K562 (cell line): ENCODE data around the gene TRMT10A. TPM values are rescaled to one million over a fixed set of nuclear protein-coding genes. Genes with fewer than 3 reads are reported as not detected.

ENCODE experiments used
- ATF7 ChIP-seq: fragments of 450-650 bp; IDR thresholded peaks from 2 replicates; pipeline ENCODE4 v1.7.1; 2014; ENCODE audit warnings: mild to moderate bottlenecking, moderate library complexity
- ELF2 ChIP-seq: fragments of 250-450 bp; sonication (Bioruptor Pico); IDR thresholded peaks from 2 replicates; pipeline ENCODE4 v1.5.0; 2021; ENCODE audit warnings: mild to moderate bottlenecking
- ETS1 ChIP-seq: conservative IDR thresholded peaks from 2 replicates; pipeline ENCODE4 v1.6.1; 2011; ENCODE audit warnings: low read depth, mild to moderate bottlenecking, low read length; ENCODE audit not compliant: control insufficient read depth
- FOXA1 ChIP-seq: fragments of 450-650 bp; IDR thresholded peaks from 2 replicates; pipeline ENCODE4 v1.6.1; 2016; ENCODE audit warnings: mild to moderate bottlenecking, borderline replicate concordance
- HDAC1 ChIP-seq, 2 experiments: fragments of 450-650 bp; IDR thresholded peaks; 2 replicates each; pipeline ENCODE4 v1.6.1; 2016 to 2017; ENCODE audit warnings: inconsistent platforms in 1 of 2, mild to moderate bottlenecking in 1 of 2, moderate library complexity in 1 of 2
- HNRNPK ChIP-seq: fragments of 200-400 bp; formaldehyde crosslinking; IDR thresholded peaks from one replicate; pipeline ENCODE4 v1.6.1; 2018; ENCODE audit warnings: mild to moderate bottlenecking, low read depth, low read length; ENCODE audit not compliant: poor library complexity, severe bottlenecking
- JUND ChIP-seq, 2 experiments: IDR thresholded peaks; 2 replicates in 1 of 2; 3 replicates in 1 of 2; pipeline ENCODE4 v1.6.1; 2011; ENCODE audit warnings: borderline replicate concordance in 2 of 2, low read depth in 2 of 2, low read length in 2 of 2, improper control_type of control experiment in 1 of 2, missing biosample characterization in 1 of 2, missing genetic modification characterization in 1 of 2, missing genetic modification reagents in 1 of 2
- KHSRP ChIP-seq: fragments of 450-650 bp; IDR thresholded peaks from 2 replicates; pipeline ENCODE4 v1.6.1; 2017
- KLF6 ChIP-seq: fragments of 250-450 bp; sonication (Bioruptor Pico); IDR thresholded peaks from 2 replicates; pipeline ENCODE4 v1.4.0; 2020; ENCODE audit warnings: mild to moderate bottlenecking, moderate library complexity, borderline replicate concordance
- MNT ChIP-seq, 2 experiments: fragments of 450-650 bp; conservative IDR thresholded peaks; 2 replicates each; pipeline ENCODE4 v1.6.1; 2017; ENCODE audit warnings: mild to moderate bottlenecking in 2 of 2, moderate library complexity in 2 of 2
- NCOA1 ChIP-seq: fragments of 450-650 bp; IDR thresholded peaks from 2 replicates; pipeline ENCODE4 v1.6.1; 2016; ENCODE audit warnings: low read depth
- NCOA6 ChIP-seq: fragments of 450-650 bp; IDR thresholded peaks from 2 replicates; pipeline ENCODE4 v1.6.1; 2017; ENCODE audit warnings: mild to moderate bottlenecking
- PHF8 ChIP-seq: fragments of 200-600 bp; sonication (generic); IDR thresholded peaks from 2 replicates; pipeline ENCODE4 v1.6.1; 2012; ENCODE audit warnings: mixed run types, mild to moderate bottlenecking, inconsistent platforms, low read length, moderate library complexity, borderline replicate concordance
- POLR2AphosphoS2 ChIP-seq: IDR thresholded peaks from 2 replicates; pipeline ENCODE4 v1.6.1; 2012; ENCODE audit warnings: low read length, improper control_type of control experiment
- RCOR1 ChIP-seq, 2 experiments: IDR thresholded peaks; 2 replicates each; pipeline ENCODE4 v1.6.1; 2012; ENCODE audit warnings: low read depth in 2 of 2, low read length in 2 of 2, borderline replicate concordance in 1 of 2, improper control_type of control experiment in 1 of 2
- SAP30 ChIP-seq: fragments of 200-600 bp; sonication (generic); IDR thresholded peaks from 2 replicates; pipeline ENCODE4 v1.6.1; 2012; ENCODE audit warnings: borderline replicate concordance, low read depth, mild to moderate bottlenecking, moderate library complexity, low read length, control low read depth, inconsistent platforms; ENCODE audit not compliant: insufficient read depth, poor library complexity, severe bottlenecking
- SMARCE1 ChIP-seq: fragments of 450-650 bp; IDR thresholded peaks from 2 replicates; pipeline ENCODE4 v1.7.1; 2016; ENCODE audit warnings: mild to moderate bottlenecking
- SOX6 ChIP-seq: fragments of 450-650 bp; IDR thresholded peaks from 2 replicates; pipeline ENCODE4 v1.6.1; 2014; ENCODE audit warnings: mild to moderate bottlenecking
- SRF ChIP-seq, 2 experiments: fragments of 250-450, 450-650 bp in 1 of 2; sonication (Bioruptor Pico) in 1 of 2; sonication (generic) in 1 of 2; formaldehyde crosslinking; IDR thresholded peaks; 2 replicates each; pipeline versions ENCODE4 v1.5.0 to v1.5.1; 2020 to 2022; ENCODE audit warnings: mild to moderate bottlenecking in 1 of 2, missing genetic modification reagents in 1 of 2
- VEZF1 ChIP-seq: fragments of 200-800 bp; sonication (Bioruptor generic); IDR thresholded peaks from 2 replicates; pipeline ENCODE4 v1.6.1; 2017; ENCODE audit warnings: missing genetic modification characterization, missing compliant biosample characterization
- ZNF511 ChIP-seq: sonication (generic); formaldehyde crosslinking; IDR thresholded peaks from 2 replicates; pipeline ENCODE4 v1.8.0; 2022; ENCODE audit warnings: mild to moderate bottlenecking, missing genetic modification reagents
- polyA plus RNA-seq, 8 experiments: library from polyadenylated mRNA; depleted of rRNA in 4 of 8; stranded (reverse) in 5 of 8; unstranded in 3 of 8; fragments of >200 nt; fragmentation: Nextera tagmentation in 2 of 8; fragmentation: Illumina TruSeq in 1 of 8; extraction: Ambion mirVana in 2 of 8; extraction: Trizol in 1 of 8; gene quantifications; 2 replicates each; pipeline versions ENCODE4 v1.2.1 to v1.2.3, GENCODE V29; 2011 to 2014; ENCODE audit warnings: inconsistent platforms in 1 of 8, missing spikeins in 1 of 8
- total RNA-seq, 7 experiments: library from RNA; depleted of rRNA in 6 of 7; stranded (reverse); fragments of >200 nt in 6 of 7; fragmentation: Illumina TruSeq in 2 of 7; extraction: Trizol in 2 of 7; gene quantifications; 2 replicates each; pipeline versions ENCODE4 v1.2.1 to v1.2.3, GENCODE V29; 2011 to 2021; ENCODE audit warnings: low replicate concordance in 1 of 7

TRMT10A gene
- total and polyA plus RNA-seq, 9 of the 15 experiments (the other 6 are each of a cell fraction or from before 2014, with no cell fraction given): 6.5 to 16.1 (median 12.7) TPM

- TF ChIP-seq HNRNPK (no peak), MNT (conservative IDR thresholded peaks at IDR 0.05) (peak; percentile 82 to 89), JUND (IDR thresholded peaks at IDR 0.05; ENCODE audit: borderline replicate concordance, low read depth, low read length) (peak; percentile 65), JUND (tag; IDR thresholded peaks at IDR 0.05; ENCODE audit: borderline replicate concordance, low read depth, low read length) (peak; percentile 54; the same call in 1 of the 3 replicates), ETS1 (peak; percentile 63), SOX6 (0 out of 2 replicates have a peak, but pooled peaks have one; percentile 19), SMARCE1 (no peak), FOXA1 (no peak), ATF7 (peak; percentile 97), ELF2 (peak; percentile 82; the same call in 1 of the 2 replicates), RCOR1 (IDR thresholded peaks at IDR 0.05; ENCODE audit: borderline replicate concordance in 1 of 2, low read depth in 2 of 2, low read length in 2 of 2) (0 out of 4 replicates have a peak, but pooled peaks of 1 of the 2 experiments have one; percentile 12), HDAC1 (IDR thresholded peaks at IDR 0.05) (peak in 1 of 2 experiments; percentile 76; a peak in 2 of 4 replicates), NCOA6 (peak; percentile 83), KHSRP (peak; percentile 64; the same call in 1 of the 2 replicates), KLF6 (CRISPR knock-in tag) (no peak), SRF (CRISPR knock-in tag; IDR thresholded peaks at IDR 0.05) (peak in 1 of 2 experiments; percentile 42; a peak in 1 of 4 replicates), NCOA1 (0 out of 2 replicates have a peak, but pooled peaks have one; percentile 12), VEZF1 (CRISPR knock-in tag) (peak; percentile 89), SAP30 (peak; percentile 44), ZNF511 (CRISPR knock-in tag) (0 out of 2 replicates have a peak, but pooled peaks have one; percentile 18), PHF8 (peak; percentile 82), POLR2AphosphoS2 (no peak)
These were observed at the start of gene TRMT10A (continued) for GRCh38 chr4:99563310-99564186.
